Measurements from ENCODE around the gene CDCA5.

Gene CDCA5

DNA sequence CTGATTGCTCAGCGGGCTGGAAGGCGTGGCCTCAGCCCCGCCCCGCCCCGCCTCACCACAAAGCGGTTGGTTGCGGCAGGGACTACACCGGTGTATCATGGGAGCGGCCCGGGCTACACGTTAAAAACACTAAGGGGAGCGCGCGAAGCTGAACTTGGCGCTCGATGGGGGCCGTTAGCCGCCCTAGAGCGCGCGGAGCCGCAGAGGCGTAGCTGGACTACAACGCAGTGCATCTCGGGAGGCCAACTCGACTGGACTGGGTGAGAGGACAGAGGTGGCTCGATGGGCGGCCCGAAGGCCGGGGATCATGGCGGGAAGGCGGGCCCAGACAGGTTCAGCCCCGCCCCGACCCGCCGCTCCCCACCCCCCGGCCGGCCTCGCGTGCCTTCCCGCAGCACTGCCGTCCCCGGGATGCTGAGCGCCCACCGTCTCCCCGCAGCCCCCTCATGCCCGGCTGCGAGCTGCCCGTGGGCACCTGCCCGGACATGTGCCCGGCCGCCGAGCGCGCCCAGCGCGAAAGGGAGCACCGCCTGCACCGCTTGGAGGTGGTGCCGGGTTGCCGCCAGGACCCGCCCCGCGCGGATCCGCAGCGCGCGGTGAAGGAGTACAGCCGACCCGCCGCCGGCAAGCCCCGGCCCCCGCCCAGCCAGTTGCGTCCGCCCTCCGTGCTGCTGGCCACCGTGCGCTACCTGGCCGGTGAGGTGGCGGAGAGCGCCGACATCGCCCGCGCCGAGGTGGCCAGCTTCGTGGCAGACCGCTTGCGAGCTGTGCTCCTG lies 42.8 kb downstream of the CDCA5 start, which contains the start of gene SAC3D1:
SAC3D1 (plus strand) TSS at position 364 of the 776 bp plus-strand sequence; CDS start at position 447, 83 bp downstream.
- TF ChIP-seq, protein P1, sequence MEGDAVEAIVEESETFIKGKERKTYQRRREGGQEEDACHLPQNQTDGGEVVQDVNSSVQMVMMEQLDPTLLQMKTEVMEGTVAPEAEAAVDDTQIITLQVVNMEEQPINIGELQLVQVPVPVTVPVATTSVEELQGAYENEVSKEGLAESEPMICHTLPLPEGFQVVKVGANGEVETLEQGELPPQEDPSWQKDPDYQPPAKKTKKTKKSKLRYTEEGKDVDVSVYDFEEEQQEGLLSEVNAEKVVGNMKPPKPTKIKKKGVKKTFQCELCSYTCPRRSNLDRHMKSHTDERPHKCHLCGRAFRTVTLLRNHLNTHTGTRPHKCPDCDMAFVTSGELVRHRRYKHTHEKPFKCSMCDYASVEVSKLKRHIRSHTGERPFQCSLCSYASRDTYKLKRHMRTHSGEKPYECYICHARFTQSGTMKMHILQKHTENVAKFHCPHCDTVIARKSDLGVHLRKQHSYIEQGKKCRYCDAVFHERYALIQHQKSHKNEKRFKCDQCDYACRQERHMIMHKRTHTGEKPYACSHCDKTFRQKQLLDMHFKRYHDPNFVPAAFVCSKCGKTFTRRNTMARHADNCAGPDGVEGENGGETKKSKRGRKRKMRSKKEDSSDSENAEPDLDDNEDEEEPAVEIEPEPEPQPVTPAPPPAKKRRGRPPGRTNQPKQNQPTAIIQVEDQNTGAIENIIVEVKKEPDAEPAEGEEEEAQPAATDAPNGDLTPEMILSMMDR (conservative IDR thresholded peaks at IDR 0.05; ENCODE audit: low read length): no peak
- DNase-seq (ENCODE audit: low read depth): peak; percentile 91
- H3K4me3 ChIP-seq (ENCODE audit: low read length): peak within 1 kb of the TSS; percentile 70

DNA sequence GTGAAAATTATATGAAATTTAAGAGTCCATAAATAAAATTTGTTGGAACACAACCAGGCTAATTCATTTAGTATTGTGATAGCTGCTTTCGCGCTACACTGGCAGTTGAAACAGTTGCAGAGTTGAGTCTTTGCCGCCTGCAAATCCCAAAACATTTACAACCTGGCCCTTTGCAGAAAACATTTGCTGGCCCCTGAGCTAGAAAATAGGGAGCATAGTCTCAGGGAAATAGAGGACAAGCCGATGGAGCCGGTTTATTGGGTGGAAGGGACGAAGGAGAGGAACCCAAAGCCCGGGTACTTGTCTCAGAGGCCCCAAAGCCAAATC lies 43.4 kb downstream of the CDCA5 start:
- TF ChIP-seq, protein P1 (conservative IDR thresholded peaks at IDR 0.05; ENCODE audit: low read length): no peak
- H3K4me3 ChIP-seq (ENCODE audit: low read length): peak overlapping the region; percentile 70

DNA sequence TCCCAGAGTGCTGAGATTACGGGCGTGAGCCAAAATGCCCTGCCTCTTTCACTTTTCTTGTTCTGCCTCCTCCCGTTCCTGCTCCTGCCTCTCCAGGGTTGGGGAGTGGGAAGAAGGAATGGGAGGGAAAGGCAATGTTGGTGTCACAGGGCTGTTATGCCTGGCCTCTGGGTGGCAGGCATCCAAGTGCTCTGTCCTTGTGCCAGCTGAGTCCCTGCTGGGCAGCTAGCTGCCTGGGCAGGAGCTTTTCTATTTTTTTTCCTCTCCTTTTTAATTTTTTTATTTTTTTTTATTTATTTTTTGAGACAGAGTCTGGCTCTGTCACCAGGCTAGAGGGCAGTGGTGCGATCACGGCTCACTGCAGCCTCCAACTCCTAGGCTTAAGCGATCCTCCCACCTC lies 46.9 kb downstream of the CDCA5 start:
- TF ChIP-seq, protein P1 (conservative IDR thresholded peaks at IDR 0.05; ENCODE audit: low read length): no peak

More for the DNA sequence above, 43.4 kb downstream of the CDCA5 start:
- no peak for DNase-seq (ENCODE audit: low read depth)

DNA sequence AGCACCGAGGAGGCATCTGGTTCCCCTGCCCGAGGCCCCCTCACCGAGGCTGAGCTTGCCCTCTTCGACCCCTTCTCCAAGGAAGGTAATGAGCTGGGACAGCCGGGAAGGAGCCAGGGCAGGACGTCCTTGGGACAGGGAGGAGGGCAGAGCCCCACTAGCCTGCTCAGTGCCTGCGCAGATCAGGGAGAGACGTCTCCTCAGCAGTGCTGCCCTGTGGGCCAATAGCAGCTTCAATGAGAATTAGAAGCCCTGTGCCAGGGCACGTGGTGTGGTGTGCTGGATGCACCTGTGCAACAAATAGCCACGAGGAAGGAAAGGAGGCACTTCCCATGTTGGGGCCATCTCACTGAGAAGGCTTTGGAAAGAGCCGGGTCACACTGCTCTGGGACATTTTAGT lies 48.3 kb downstream of the CDCA5 start:
- no peak for DNase-seq (ENCODE audit: low read depth)
- H3K4me3 ChIP-seq (ENCODE audit: low read length): no peak overlapping the region
- TF ChIP-seq, protein P1 (conservative IDR thresholded peaks at IDR 0.05; ENCODE audit: low read length): no peak

More for the DNA sequence above, 46.9 kb downstream of the CDCA5 start:
- no peak overlapping the region for H3K4me3 ChIP-seq (ENCODE audit: low read length)
- no peak for DNase-seq (ENCODE audit: low read depth)

DNA sequence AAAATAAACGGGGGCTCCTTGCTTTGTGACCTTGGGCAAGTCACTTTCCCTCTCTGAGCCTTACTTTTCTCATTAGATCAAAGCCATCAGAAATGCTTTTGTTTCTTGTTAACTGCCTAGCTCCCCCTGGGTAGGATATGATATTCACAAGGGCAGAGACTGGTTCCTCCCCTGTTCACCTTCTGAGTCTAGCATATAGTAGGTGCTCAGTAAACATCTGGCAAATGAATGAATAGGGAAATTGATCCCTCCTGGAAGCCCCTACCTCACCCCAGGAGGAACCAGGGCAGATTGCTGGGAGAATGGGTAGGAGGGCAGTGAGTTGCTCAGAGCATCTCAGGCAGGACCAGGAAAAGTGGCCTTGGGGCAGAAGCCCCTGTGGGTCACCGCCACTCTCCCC lies 49.4 kb downstream of the CDCA5 start:
- no peak overlapping the region for H3K4me3 ChIP-seq (ENCODE audit: low read length)
- DNase-seq (ENCODE audit: low read depth): no peak
- TF ChIP-seq, protein P1 (conservative IDR thresholded peaks at IDR 0.05; ENCODE audit: low read length): no peak

DNA sequence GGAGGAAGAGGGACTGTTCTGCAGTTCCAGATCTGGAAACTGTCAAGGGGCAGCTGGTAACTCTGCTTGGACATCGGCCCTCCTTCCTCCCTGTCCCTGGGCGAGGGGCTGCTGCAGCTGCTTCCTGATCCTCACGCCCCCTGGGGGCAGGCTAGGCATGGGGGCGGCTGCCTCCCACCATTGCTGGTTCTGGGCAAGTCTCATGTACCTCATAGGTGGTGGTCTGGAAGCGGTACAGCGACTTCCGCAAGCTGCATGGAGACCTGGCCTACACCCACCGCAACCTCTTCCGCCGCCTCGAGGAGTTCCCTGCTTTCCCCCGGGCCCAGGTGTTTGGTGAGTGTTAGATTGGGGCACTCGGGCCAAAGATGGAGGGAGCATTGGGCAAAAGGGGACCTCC lies 51.6 kb downstream of the CDCA5 start:
- TF ChIP-seq, protein P1 (conservative IDR thresholded peaks at IDR 0.05; ENCODE audit: low read length): no peak
- no peak overlapping the region for H3K4me3 ChIP-seq (ENCODE audit: low read length)
- DNase-seq (ENCODE audit: low read depth): no peak
